Psoas muscle (tissue), 8 donors: ENCODE measurements around the gene TASOR2. TPM values are rescaled to one million over a fixed set of nuclear protein-coding genes. Genes with fewer than 3 reads are reported as not detected.

ENCODE experiments used
- ATAC-seq, 4 donors: fragments of 200-7000 bp; cut with Tn5 transposase; one replicate each; pipeline ENCODE4 v1.9.1; 2020; ENCODE audit warnings: moderate library complexity in 3 of 4, mild to moderate bottlenecking in 2 of 4
- DNase-seq, 2 donors: peaks; one replicate each; pipeline ENCODE4 v3.0.0-alpha.2; 2020
- H3K27ac ChIP-seq: fragments of 200-600 bp; one replicate; pipeline ENCODE4 v1.8.0; 2022
- H3K27me3 ChIP-seq, 3 donors: fragments of 200-600 bp in 1 of 3; one replicate each; pipeline versions ENCODE4 v1.6.1 to v1.8.0; 2013 to 2022; ENCODE audit warnings: low read length in 2 of 3, mild to moderate bottlenecking in 2 of 3, moderate library complexity in 1 of 3; ENCODE audit not compliant: insufficient read depth in 3 of 3
- H3K36me3 ChIP-seq, 2 donors: fragments of 200-600 bp in 1 of 2; one replicate each; pipeline versions ENCODE4 v1.6.1 to v1.8.0; 2013 to 2022; ENCODE audit warnings: low read depth in 1 of 2, mild to moderate bottlenecking in 1 of 2, moderate library complexity in 1 of 2; ENCODE audit not compliant: insufficient read depth in 1 of 2
- H3K4me1 ChIP-seq: fragments of 200-600 bp; one replicate; pipeline ENCODE4 v1.8.0; 2022
- H3K4me3 ChIP-seq: fragments of 200-600 bp; one replicate; pipeline ENCODE4 v1.8.0; 2022; ENCODE audit warnings: mild to moderate bottlenecking
- H3K9me3 ChIP-seq: fragments of 200-600 bp; one replicate; pipeline ENCODE4 v1.8.0; 2022
- WGBS, 3 donors: extraction: QIAGEN DNeasy Blood & Tissue Kit; methylation state at CpG; one replicate each; pipeline versions ENCODE4 v1.1.6 to v1.1.7; 2013; 5-methylcytosine and 5-hydroxymethylcytosine counted together
- intact Hi-C, 2 donors: fragments of 100-400 bp; cut with DNase I; formaldehyde crosslinking; loops; one replicate each; pipeline versions ENCODE4 v1.11.0 to v1.14.2; 2022
- long read RNA-seq, 2 donors: library from polyadenylated mRNA; unstranded; transcript quantifications; one replicate each; pipeline ENCODE4 v2.0.0, GENCODE V29; 2021
- polyA plus RNA-seq, 3 donors: library from polyadenylated mRNA; stranded (reverse); fragments of 200-250 nt; gene quantifications; one replicate each; pipeline ENCODE4 v1.2.3, GENCODE V29; 2013
- total RNA-seq, 4 donors: library from RNA; stranded (reverse); fragmentation: NEBNext Ultra II Directional in 2 of 4; extraction: Animal tissue kit (Norgen Biotek cat#: 25700) in 2 of 4; gene quantifications; one replicate each; pipeline versions ENCODE4 v1.2.1 to v1.2.4, GENCODE V29; 2021 to 2023
- TF ChIP-seq, protein P1 (sequence below): fragments of 200-600 bp; IDR thresholded peaks from one replicate; pipeline ENCODE4 v1.8.0; 2022; ENCODE audit warnings: antibody characterized with exemption
- donor health status: healthy with polysubstance abuse.
- donor health status: DM: no; HTN: no; CAD: no; lungs with moderate emphysema.
- donor health status: Bipolar disorder and iron deficiency.
- donor health status: healthy.
- donor health status: DM: yes; HTN: yes; CAD: no.
- donor health status: DM: no; HTN: no; CAD: no.
- donor health status: DM: no; HTN: no; CAD: no.
- donor health status: DM: yes; HTN: yes; CAD: no.

Gene TASOR2, protein sequence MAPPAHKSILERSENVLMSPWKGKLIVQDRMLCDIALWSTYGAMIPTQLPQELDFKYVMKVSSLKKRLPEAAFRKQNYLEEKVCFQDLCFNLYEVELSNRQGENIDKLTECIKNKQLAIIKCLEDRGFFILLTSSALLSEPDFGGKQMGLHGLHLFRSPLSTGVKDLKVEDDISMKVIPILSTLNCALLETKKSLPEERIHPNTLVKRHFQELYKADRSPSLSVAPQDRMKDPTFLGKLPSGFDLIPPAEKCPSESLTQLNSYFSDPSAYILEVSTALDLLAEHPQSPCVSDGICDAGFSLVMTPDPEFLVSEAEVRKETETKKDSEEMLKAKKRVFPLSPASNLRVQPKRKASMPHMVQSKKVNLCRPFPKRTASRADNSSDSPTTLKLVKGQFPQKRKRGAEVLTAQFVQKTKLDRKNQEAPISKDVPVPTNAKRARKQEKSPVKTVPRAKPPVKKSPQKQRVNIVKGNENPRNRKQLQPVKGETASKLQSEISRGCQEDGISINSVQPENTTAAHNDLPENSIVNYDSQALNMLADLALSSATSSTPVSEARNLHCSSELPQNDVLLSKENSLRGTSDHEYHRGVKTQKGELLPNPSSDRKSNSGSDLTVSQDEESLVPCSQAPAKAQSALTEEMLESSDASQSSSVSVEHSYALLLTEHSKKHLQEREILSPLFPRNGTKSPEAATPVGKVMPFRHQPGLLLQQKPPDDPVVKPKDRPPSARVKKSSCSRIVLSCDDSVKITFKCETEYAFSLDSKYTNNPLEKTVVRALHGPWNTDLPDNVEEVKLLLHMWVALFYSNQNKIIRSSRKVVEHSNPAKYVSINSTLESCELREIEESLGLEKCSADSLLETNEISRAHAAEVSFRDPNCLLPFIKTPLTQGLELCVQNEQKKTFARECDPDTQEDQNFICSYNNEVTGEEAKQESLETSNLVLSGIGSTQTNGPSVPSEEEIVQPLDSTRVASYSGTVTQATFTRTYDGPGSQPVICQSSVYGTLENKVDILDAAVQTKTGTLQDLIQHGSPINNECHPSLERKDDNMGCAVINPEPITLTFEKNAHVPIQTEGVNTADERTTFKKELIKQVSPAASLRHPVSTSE (N-terminal part only)
- total RNA-seq (10 to 100 TPM; 31.5 to 45.6 (median 39.0) TPM), polyA plus RNA-seq (10 to 100 TPM in 2 of 3 donors, 1 to 10 TPM in 1; 8.2 to 24.9 (median 12.1) TPM)
- long read RNA-seq, donor 1, partial matches to known transcripts: 9 of 16 reads
- long read RNA-seq, donor 1, other reads (novel, unspliced or antisense): 7 of 16 reads
- long read RNA-seq, donor 2, partial matches to known transcripts: 7 of 26 reads
- long read RNA-seq, donor 2, other reads (novel, unspliced or antisense): 19 of 26 reads

DNA sequence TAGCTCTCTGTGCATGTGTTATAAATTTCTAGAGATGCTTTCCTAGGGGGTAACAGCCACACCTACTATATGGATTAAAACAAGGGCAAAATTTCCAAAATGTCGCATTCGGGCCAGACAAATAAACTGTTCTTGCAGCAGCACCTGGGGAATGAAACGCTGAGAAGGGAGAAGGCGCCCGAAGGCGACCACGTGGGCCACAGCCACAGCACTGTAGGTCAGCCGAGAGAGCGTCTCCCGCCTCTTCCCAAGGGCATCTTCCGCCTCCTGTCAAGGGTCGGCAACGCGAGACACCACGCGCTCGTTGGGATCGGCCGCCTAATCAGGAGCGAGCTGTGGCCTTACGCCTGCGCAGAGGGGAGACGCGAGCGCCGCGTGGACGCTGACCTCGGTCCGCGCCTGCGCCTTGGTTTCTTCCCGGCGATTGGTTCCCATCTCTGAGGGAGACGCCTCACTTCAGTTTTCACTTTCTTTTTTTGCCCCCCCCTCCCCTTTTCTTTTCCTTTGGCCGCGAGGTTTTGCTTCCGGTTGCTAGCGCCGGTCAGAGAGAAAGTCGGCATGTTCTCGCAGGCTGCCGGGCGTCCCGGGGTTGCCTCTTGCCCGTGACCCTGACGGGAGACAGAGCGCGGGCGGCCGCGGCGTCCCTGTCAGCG lies at the start of gene TASOR2:
TASOR2 (plus strand) TSS at position 521 of the 653 bp plus-strand sequence. CDS start 35,805 bp downstream, outside the sequence.
- H3K4me3 ChIP-seq: peak within 1 kb of the TSS; percentile 86
- no peaks in the 10 kb centered on the region for H3K36me3 ChIP-seq
- intact Hi-C loops: loop anchor here in 1 of 2 donors (10.0 kb wide), 1 partner anchor 190 kb away; no protein-coding TSS in a partner anchor
- 1% methylated on average over 48 to 54 of the region's 54 CpGs for WGBS, 3 donors
- peaks cover 21% of the 10 kb centered on the region for H3K4me1 ChIP-seq
- ATAC-seq (peak; percentile 96 to 98 (median 98)), DNase-seq (peak; percentile 99)
- peak within 1 kb of the TSS; percentile 97 for H3K27ac ChIP-seq
- TF ChIP-seq, protein P1, sequence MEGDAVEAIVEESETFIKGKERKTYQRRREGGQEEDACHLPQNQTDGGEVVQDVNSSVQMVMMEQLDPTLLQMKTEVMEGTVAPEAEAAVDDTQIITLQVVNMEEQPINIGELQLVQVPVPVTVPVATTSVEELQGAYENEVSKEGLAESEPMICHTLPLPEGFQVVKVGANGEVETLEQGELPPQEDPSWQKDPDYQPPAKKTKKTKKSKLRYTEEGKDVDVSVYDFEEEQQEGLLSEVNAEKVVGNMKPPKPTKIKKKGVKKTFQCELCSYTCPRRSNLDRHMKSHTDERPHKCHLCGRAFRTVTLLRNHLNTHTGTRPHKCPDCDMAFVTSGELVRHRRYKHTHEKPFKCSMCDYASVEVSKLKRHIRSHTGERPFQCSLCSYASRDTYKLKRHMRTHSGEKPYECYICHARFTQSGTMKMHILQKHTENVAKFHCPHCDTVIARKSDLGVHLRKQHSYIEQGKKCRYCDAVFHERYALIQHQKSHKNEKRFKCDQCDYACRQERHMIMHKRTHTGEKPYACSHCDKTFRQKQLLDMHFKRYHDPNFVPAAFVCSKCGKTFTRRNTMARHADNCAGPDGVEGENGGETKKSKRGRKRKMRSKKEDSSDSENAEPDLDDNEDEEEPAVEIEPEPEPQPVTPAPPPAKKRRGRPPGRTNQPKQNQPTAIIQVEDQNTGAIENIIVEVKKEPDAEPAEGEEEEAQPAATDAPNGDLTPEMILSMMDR: no peak
- H3K27me3 ChIP-seq: no peaks in the 10 kb centered on the region
- H3K9me3 ChIP-seq: no peaks in the 10 kb centered on the region

DNA sequence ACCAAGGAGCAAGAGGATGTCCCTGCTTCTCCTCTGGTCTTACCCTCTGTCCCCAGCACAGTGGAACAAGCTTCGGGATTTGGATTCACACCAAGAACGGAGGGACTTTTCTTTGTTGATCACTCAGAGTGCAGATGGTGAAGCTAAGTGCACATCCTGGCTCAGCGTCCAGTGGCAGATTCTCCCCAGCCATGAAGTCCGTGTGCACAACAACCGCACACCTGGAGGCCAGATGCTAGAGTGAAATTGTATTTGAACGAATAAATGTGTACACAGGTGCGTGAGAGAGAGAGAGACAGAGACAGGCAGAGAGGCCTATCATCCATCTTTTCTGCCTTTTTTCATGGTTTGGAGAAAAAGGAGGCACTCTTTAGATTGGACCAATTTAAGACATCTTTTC lies 49.7 kb upstream of the TASOR2 start:
- Histone ChIP-seq H3K4me3 (no peak overlapping the region), H3K9me3 (no peaks in the 10 kb centered on the region), H3K4me1 (peaks cover 3% of the 10 kb centered on the region), H3K27me3 (no peaks in the 10 kb centered on the region), H3K27ac (no peak overlapping the region), H3K36me3 (peaks cover 6 to 11% of the 10 kb centered on the region in 2 donors)
- WGBS, 3 donors: 64 to 79% (median 65%) methylated on average over 7 of the region's 7 CpGs
- ATAC-seq (no peak), DNase-seq (no peak)
- TF ChIP-seq, protein P1: no peak
- intact Hi-C loops: no loop called here

DNA sequence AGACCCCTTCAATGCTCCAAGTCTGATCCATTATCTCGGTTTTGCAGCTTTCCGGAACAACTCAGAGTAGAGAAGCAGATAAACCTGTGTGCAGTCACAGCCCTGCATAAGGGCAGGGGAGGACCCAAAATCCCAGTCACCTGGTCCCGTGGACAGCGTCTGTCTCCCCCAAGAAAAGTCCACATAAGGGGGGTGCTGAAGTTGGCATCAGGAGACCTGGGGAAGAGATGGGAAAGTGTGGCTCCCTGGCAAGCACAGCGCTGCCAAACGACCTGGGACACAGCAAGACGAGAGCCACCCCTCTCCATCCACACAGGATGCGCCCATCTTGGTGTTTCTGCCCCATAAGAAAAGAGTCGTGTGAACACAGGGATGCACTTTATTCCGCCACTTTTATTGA lies 46.1 kb upstream of the TASOR2 start:
- Histone ChIP-seq H3K4me1 (no peaks in the 10 kb centered on the region), H3K27ac (no peak overlapping the region), H3K27me3 (no peaks in the 10 kb centered on the region), H3K4me3 (no peak overlapping the region), H3K36me3 (peaks cover 12 to 47% of the 10 kb centered on the region in 2 donors), H3K9me3 (no peaks in the 10 kb centered on the region)
- no peak for DNase-seq
- ATAC-seq: no peak
- intact Hi-C loops: no loop called here
- 88 to 97% (median 94%) methylated on average over 10 of the region's 10 CpGs for WGBS, 3 donors
- TF ChIP-seq, protein P1: no peak

DNA sequence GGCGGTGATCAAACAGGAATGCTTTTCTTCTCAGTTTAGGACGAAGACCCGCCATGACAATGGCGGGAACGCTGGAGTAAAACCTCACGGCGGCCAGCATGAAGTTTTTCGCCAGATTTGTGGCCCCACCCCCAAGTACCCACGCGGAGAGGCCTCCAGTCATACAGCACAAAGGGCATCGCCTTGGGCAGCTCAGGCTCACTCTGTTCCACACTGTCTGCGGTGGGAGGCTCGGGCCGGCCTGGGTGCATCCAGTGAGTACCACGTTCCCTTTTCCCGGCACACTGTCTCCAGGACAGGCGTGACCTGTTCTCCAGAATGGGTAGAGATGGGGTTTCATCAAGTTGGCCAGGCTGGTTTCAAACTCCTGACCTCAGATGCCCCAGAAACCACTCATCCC lies 45.6 kb upstream of the TASOR2 start:
- intact Hi-C loops: no loop called here
- no peaks in the 10 kb centered on the region for H3K4me1 ChIP-seq
- TF ChIP-seq, protein P1: no peak
- H3K36me3 ChIP-seq: peaks cover 12 to 53% of the 10 kb centered on the region in 2 donors
- no peaks in the 10 kb centered on the region for H3K9me3 ChIP-seq
- H3K4me3 ChIP-seq: no peak overlapping the region
- DNase-seq: no peak
- no peaks in the 10 kb centered on the region for H3K27me3 ChIP-seq
- 96 to 97% (median 96%) methylated on average over 16 to 17 of the region's 17 CpGs for WGBS, 3 donors
- no peak for ATAC-seq
- H3K27ac ChIP-seq: no peak overlapping the region
